ENCODE data around the gene SKAP2. TPM values are rescaled to one million over a fixed set of nuclear protein-coding genes. Genes with fewer than 3 reads are reported as not detected.

Gene SKAP2
- total RNA-seq, 2 experiments from 2014 or later, result 7.0 to 8.1 TPM

DNA sequence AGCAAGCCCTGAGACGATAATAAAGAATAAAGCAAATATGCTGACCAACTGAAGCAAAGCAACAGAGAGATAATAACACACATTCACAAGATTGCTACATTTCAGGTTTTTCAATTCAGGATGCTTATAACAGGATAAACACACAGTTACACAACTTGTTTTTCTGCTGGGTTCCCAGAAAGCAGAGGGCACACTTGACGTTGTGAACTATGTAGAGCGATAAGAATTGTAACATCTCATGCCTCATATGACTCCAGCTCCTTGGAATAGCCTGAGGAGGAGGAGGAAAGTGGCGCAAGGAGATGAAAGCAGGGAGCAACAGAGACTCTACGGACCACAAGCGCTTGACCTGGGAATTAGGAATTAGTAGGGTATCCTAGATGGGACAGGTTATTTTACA is 201.7 kb downstream of the SKAP2 start:
- intact Hi-C loops (cut with micrococcal nuclease), result no loop called here
- Mint-ChIP-seq H3K9me3 (no peaks in the 10 kb centered on the region), H3K4me3 (no peak overlapping the region), H3K36me3 (ENCODE audit: low read depth) (no peaks in the 10 kb centered on the region), H3K27me3 (no peaks in the 10 kb centered on the region), H3K27ac (no peak overlapping the region), H3K4me1 (ENCODE audit: low read depth) (peaks cover 16% of the 10 kb centered on the region)
- ChIA-PET POLR2A (no interaction called here), CTCF (interaction anchor here (1.4 to 4.4 kb wide), 2 partner anchors 19 to 293 kb away, joined by 6 to 23 read pairs; no protein-coding TSS in a partner anchor)
- ATAC-seq (no peak), DNase-seq (no peak)
- TF ChIP-seq, protein P1, sequence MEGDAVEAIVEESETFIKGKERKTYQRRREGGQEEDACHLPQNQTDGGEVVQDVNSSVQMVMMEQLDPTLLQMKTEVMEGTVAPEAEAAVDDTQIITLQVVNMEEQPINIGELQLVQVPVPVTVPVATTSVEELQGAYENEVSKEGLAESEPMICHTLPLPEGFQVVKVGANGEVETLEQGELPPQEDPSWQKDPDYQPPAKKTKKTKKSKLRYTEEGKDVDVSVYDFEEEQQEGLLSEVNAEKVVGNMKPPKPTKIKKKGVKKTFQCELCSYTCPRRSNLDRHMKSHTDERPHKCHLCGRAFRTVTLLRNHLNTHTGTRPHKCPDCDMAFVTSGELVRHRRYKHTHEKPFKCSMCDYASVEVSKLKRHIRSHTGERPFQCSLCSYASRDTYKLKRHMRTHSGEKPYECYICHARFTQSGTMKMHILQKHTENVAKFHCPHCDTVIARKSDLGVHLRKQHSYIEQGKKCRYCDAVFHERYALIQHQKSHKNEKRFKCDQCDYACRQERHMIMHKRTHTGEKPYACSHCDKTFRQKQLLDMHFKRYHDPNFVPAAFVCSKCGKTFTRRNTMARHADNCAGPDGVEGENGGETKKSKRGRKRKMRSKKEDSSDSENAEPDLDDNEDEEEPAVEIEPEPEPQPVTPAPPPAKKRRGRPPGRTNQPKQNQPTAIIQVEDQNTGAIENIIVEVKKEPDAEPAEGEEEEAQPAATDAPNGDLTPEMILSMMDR (IDR thresholded peaks at IDR 0.05), result no peak

DNA sequence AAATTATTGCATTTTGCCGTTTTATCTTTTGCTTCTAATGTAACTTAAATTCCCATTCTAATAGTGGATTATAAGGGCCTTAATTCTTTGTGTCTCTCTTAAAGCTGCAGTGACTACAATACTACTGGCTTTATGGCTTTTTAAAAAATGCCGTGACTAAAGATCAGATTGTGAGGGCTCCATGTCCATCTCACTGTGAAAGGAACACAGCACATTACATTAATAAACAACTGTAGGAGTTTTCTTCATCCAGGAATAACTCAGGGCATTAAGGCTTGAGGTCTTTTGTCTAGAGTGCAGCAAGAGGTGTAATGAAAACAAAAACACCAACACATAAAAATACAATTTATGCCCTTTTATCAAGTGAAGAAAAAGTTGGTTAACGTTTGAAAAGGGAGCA is 205.3 kb downstream of the SKAP2 start:
- Mint-ChIP-seq H3K27ac (no peak overlapping the region), H3K4me3 (no peak overlapping the region), H3K36me3 (ENCODE audit: low read depth) (no peaks in the 10 kb centered on the region), H3K9me3 (no peaks in the 10 kb centered on the region), H3K4me1 (ENCODE audit: low read depth) (no peaks in the 10 kb centered on the region), H3K27me3 (peaks cover 2% of the 10 kb centered on the region)
- CTCF ChIA-PET, result interaction anchor here (0.6 to 2.6 kb wide), 3 partner anchors 23 to 766 kb away, joined by 3 to 11 read pairs (median 3); no protein-coding TSS in a partner anchor
- intact Hi-C loops (cut with micrococcal nuclease), result no loop called here
- ATAC-seq, result no peak
- TF ChIP-seq, protein P1 (IDR thresholded peaks at IDR 0.05), result no peak
- POLR2A ChIA-PET, result no interaction called here
- DNase-seq, result no peak

DNA sequence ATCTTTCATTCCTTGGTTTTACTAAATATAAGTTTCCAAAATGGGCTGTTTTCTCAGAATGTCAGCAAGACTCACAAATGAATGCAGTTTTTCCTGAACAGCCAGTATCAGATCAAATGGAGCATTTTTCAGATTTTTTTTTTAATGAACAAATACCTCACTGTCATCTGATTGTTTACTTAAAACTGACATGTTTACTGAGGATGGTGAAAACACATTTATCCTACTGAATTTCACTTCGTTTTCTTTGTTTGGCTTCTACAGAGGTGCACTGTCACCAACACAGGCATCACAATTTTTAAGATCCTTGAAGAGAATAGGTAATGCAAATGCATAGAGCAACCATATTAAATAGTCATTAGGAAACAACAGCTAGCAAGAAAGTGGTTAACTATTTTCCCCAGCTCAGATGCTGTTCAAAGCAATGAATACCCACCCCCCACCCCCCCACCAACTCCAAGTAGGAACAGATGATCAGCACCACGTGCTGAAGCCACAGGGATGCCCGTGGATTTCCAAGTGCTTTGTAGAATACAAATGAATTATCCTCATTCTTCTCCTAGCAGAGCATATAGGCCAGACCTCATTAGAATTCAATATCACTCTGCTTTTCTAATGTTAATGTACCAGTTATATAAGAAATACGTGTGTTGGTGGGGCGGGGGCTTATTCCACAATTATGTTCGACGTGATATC is 205.9 kb downstream of the SKAP2 start:
- Mint-ChIP-seq H3K4me3 (no peak overlapping the region), H3K4me1 (ENCODE audit: low read depth) (no peaks in the 10 kb centered on the region), H3K27me3 (peaks cover 2% of the 10 kb centered on the region), H3K36me3 (ENCODE audit: low read depth) (no peaks in the 10 kb centered on the region), H3K9me3 (no peaks in the 10 kb centered on the region), H3K27ac (no peak overlapping the region)
- ATAC-seq, result no peak
- ChIA-PET CTCF (interaction anchor here (0.6 to 1.5 kb wide), 4 partner anchors 17 to 766 kb away, joined by 3 read pairs; no protein-coding TSS in a partner anchor), POLR2A (no interaction called here)
- intact Hi-C loops (cut with micrococcal nuclease), result no loop called here
- TF ChIP-seq, protein P1 (IDR thresholded peaks at IDR 0.05), result no peak
- DNase-seq, result no peak

DNA sequence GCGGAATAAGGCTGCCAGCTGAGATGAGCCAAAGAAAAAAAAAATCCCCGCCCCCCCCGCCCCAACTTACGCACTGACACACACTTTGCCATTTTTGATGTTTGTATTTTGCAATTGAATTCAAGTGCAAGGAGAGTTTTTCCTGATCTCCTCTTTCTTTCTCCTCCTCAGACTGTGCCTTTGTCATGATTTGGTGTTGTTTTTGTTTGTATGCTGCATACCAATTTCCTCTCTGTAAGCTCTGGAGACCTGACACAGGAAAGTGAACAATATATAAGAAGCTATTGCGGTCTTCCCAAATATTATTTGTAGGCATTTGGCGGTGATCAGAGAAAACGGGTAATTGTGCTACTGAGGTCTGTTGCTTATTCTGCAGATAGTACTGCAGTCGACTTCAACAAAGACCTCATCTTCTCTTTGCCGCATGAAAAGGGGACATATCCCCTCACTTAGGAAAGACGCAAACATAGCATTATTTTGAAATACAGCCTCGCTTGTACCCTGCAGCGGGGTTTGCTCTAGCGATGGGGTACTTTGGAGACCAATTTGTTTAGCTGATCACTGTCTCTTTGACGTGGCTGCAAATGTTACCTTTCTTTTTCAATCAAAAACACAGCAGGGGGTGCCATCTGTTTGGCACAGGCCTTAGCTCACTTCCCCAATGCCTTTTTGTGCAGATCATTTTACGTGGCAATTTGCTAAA is 206.6 kb downstream of the SKAP2 start:
- H3K4me3 Mint-ChIP-seq, result no peak overlapping the region
- H3K27me3 Mint-ChIP-seq, result peaks cover 2% of the 10 kb centered on the region
- H3K36me3 Mint-ChIP-seq (ENCODE audit: low read depth), result no peaks in the 10 kb centered on the region
- intact Hi-C loops (cut with micrococcal nuclease), result no loop called here
- ChIA-PET POLR2A (no interaction called here), CTCF (interaction anchor here (0.6 to 1.5 kb wide), 4 partner anchors 18 to 765 kb away, joined by 3 read pairs; no protein-coding TSS in a partner anchor)
- H3K27ac Mint-ChIP-seq, result no peak overlapping the region
- DNase-seq (no peak), ATAC-seq (no peak)
- TF ChIP-seq, protein P1 (IDR thresholded peaks at IDR 0.05), result no peak
- no peaks in the 10 kb centered on the region for H3K9me3 Mint-ChIP-seq
- no peaks in the 10 kb centered on the region for H3K4me1 Mint-ChIP-seq (ENCODE audit: low read depth)

DNA sequence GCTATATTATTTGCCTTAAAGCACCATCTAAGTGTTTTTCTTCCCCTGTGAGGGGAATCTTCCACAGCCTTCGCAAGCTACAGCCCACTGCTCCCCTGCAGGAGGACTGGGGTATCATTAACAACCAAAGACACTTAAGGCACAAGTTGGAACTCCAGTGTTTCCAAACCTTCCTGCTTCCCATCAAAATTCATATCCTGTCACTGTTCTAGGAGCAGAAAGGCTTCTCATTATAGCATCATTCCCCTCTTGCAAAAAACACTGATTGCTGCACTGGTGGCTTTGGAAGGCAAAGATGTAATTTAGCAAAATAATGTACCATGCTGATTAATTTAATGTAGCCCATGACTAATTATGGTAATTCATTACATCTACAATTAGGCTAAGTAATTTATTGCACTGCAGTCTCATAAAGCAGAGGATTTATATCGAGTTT is 207.2 kb downstream of the SKAP2 start:
- Mint-ChIP-seq H3K36me3 (ENCODE audit: low read depth) (no peaks in the 10 kb centered on the region), H3K9me3 (no peaks in the 10 kb centered on the region), H3K4me1 (ENCODE audit: low read depth) (no peaks in the 10 kb centered on the region), H3K27ac (no peak overlapping the region), H3K4me3 (no peak overlapping the region), H3K27me3 (peaks cover 2% of the 10 kb centered on the region)
- DNase-seq (no peak), ATAC-seq (no peak)
- intact Hi-C loops (cut with micrococcal nuclease), result no loop called here
- TF ChIP-seq, protein P1 (IDR thresholded peaks at IDR 0.05), result no peak
- CTCF ChIA-PET, result interaction anchor here (1.3 to 1.5 kb wide), 3 partner anchors 18 to 764 kb away, joined by 3 read pairs; no protein-coding TSS in a partner anchor
- POLR2A ChIA-PET, result interaction anchor here (0.7 kb wide), 1 partner anchor 62 kb away, joined by 5 read pairs; no protein-coding TSS in a partner anchor

Measured in activated CD8-positive, alpha-beta T cell treated with anti-CD3 and anti-CD28 coated beads for 36 hours (primary cell).